SHP77 treated with DMSO at 0.1 percent for 48 hours (cell line): ENCODE measurements around the gene GTF3C5.
"Not testable (repeated sequence)": the region's sequence is repeated elsewhere in the genome, so short reads cannot be mapped to it uniquely, and the experiment has no call there.

Experiments used
- DNase-seq: peaks from one replicate; lab custom pipeline; 2025; lab: John Stamatoyannopoulos, UW

GTF3C5 gene

GRCh38 chr9:132995879-132996278 lies 34.9 kb upstream of the GTF3C5 start:
- DNase-seq = no peak

GRCh38 chr9:132996526-132996925 lies 34.3 kb upstream of the GTF3C5 start:
- DNase-seq = no peak

- DNase-seq = no peak
Measured at GRCh38 chr9:132997591-132997990, 33.2 kb upstream of the GTF3C5 start.

- not testable (repeated sequence) for DNase-seq
Measured at GRCh38 chr9:132998221-132998620, 32.6 kb upstream of the GTF3C5 start.

- DNase-seq = no peak
Measured at GRCh38 chr9:132998831-132999635, 31.8 kb upstream of the GTF3C5 start.

- DNase-seq = no peak
Measured at GRCh38 chr9:133002147-133003070, 28.4 kb upstream of the GTF3C5 start.

GRCh38 chr9:133003071-133003461 lies 27.7 kb upstream of the GTF3C5 start:
- DNase-seq = no peak

GRCh38 chr9:133003671-133004090 lies 27.1 kb upstream of the GTF3C5 start:
- no peak for DNase-seq

- DNase-seq = no peak
Measured at GRCh38 chr9:133004091-133004998, 26.5 kb upstream of the GTF3C5 start.

- no peak for DNase-seq
Measured at GRCh38 chr9:133004999-133005760, 25.6 kb upstream of the GTF3C5 start.

GRCh38 chr9:133005957-133006356 lies 24.8 kb upstream of the GTF3C5 start:
- no peak for DNase-seq

GRCh38 chr9:133006731-133007352 lies 24.0 kb upstream of the GTF3C5 start:
- DNase-seq = no peak

GRCh38 chr9:133008406-133008805 lies 22.4 kb upstream of the GTF3C5 start:
- DNase-seq = no peak

- no peak for DNase-seq
Measured at GRCh38 chr9:133008824-133009223, 22.0 kb upstream of the GTF3C5 start.

GRCh38 chr9:133009906-133010582 lies 20.8 kb upstream of the GTF3C5 start:
- DNase-seq = no peak

- no peak for DNase-seq
Measured at GRCh38 chr9:133014696-133015095, 16.1 kb upstream of the GTF3C5 start.

- DNase-seq = no peak
Measured at GRCh38 chr9:133023117-133023890, 7.5 kb upstream of the GTF3C5 start.

- no peak for DNase-seq
Measured at GRCh38 chr9:133026426-133026825, 4.4 kb upstream of the GTF3C5 start.

- no peak for DNase-seq
Measured at GRCh38 chr9:133027134-133027533, 3.7 kb upstream of the GTF3C5 start.
